Measurements from ENCODE around the gene OPRL1.

DNA sequence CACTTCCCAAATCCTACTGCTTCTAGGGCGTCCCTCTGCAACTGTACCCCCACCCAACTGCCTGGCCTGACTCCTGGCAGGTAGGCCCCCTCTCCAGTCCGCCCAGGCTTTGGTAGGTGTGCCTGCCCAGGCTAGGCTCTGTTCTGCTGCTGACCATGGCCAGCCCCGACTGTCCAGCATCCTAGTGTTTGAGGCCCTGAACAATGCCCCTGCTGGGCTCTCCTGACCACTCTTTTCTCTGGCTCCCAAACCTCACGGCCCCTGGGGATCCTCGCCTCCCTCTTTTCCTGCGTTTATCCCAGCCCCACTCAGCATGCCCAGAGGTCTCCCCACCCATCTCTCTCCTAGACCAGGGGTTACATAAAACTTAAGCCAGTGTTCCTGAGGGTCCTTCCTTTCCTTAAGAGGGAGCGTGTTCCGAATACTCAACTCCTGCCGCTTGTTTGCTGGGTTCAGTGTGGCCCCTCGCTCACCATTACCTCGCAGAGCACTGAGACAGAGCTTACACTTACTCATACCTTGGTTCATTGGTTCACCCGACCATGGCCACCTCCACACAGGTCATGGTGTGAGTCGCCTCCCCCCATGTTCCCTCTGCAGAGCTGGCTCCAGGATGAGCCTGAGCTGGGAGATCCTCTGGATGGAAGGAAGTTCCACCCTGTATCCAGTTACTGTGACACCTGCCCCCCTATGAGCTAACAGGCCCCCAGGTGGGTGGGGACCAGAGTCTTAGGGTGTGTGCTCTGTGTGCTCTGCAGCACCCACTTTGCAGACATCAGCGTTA, 63.3 kb downstream of the OPRL1 start:
- TF ChIP-seq, protein P1, sequence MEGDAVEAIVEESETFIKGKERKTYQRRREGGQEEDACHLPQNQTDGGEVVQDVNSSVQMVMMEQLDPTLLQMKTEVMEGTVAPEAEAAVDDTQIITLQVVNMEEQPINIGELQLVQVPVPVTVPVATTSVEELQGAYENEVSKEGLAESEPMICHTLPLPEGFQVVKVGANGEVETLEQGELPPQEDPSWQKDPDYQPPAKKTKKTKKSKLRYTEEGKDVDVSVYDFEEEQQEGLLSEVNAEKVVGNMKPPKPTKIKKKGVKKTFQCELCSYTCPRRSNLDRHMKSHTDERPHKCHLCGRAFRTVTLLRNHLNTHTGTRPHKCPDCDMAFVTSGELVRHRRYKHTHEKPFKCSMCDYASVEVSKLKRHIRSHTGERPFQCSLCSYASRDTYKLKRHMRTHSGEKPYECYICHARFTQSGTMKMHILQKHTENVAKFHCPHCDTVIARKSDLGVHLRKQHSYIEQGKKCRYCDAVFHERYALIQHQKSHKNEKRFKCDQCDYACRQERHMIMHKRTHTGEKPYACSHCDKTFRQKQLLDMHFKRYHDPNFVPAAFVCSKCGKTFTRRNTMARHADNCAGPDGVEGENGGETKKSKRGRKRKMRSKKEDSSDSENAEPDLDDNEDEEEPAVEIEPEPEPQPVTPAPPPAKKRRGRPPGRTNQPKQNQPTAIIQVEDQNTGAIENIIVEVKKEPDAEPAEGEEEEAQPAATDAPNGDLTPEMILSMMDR (IDR thresholded peaks at IDR 0.05; ENCODE audit: low read length): no peak
- no peak for TF ChIP-seq EZH2 (IDR thresholded peaks at IDR 0.05; ENCODE audit: borderline replicate concordance, low read length)
